Head of caudate nucleus (tissue), 42 donors: ENCODE measurements around the gene SNORC.

Experiments used
- DNase-seq, 42 donors: peaks; one replicate each; pipeline versions ENCODE4 v3.0.0 to v3.0.0-alpha.2; 2020 to 2021; ENCODE audit warnings: mixed read lengths in 7 of 42
- intact Hi-C: fragments of 100-400 bp; cut with DNase I; formaldehyde crosslinking; loops from one replicate; pipeline ENCODE4 v1.15.0; 2022

SNORC gene

GRCh38 chr2:232889876-232890401 is 19.9 kb downstream of the SNORC start:
- intact Hi-C loops: no loop called here
- peak in 10 of 42 donors; percentile 2 to 33 (median 8) for DNase-seq

- intact Hi-C loops: no loop called here
- DNase-seq: peak in 5 of 42 donors; percentile 1 to 40 (median 3)
Observed at GRCh38 chr2:232890536-232890895, 20.5 kb downstream of the SNORC start.

GRCh38 chr2:232890896-232891601 is 21.0 kb downstream of the SNORC start:
- DNase-seq: peak in 22 of 42 donors; percentile 0 to 46 (median 22)

GRCh38 chr2:232891621-232892071 is 21.6 kb downstream of the SNORC start:
- intact Hi-C loops: no loop called here
- peak in 19 of 42 donors; percentile 4 to 61 (median 35) for DNase-seq

More at GRCh38 chr2:232890896-232891601, 21.0 kb downstream of the SNORC start:
- intact Hi-C loops: no loop called here

GRCh38 chr2:232892221-232892620 is 22.2 kb downstream of the SNORC start:
- intact Hi-C loops: no loop called here
- DNase-seq: peak in 15 of 42 donors; percentile 1 to 46 (median 11)

GRCh38 chr2:232892843-232893242 is 22.8 kb downstream of the SNORC start:
- intact Hi-C loops: no loop called here
- DNase-seq: peak in 18 of 42 donors; percentile 0 to 41 (median 8)

- DNase-seq: peak in 16 of 42 donors; percentile 3 to 42 (median 27)
- intact Hi-C loops: no loop called here
Observed at GRCh38 chr2:232893834-232894233, 23.8 kb downstream of the SNORC start.

- intact Hi-C loops: no loop called here
- peak in 16 of 42 donors; percentile 2 to 43 (median 12) for DNase-seq
Observed at GRCh38 chr2:232894251-232894650, 24.2 kb downstream of the SNORC start.

GRCh38 chr2:232894746-232895145 is 24.7 kb downstream of the SNORC start:
- intact Hi-C loops: no loop called here
- DNase-seq: peak in 15 of 42 donors; percentile 1 to 41 (median 8)

- DNase-seq: peak in 6 of 42 donors; percentile 1 to 25 (median 6)
- intact Hi-C loops: no loop called here
Observed at GRCh38 chr2:232896111-232896510, 26.0 kb downstream of the SNORC start.

- intact Hi-C loops: no loop called here
- peak in 11 of 42 donors; percentile 3 to 62 (median 20) for DNase-seq
Observed at GRCh38 chr2:232896720-232897597, 26.9 kb downstream of the SNORC start.

GRCh38 chr2:232897598-232898408 is 27.7 kb downstream of the SNORC start:
- intact Hi-C loops: no loop called here
- peak in 14 of 42 donors; percentile 1 to 38 (median 14) for DNase-seq

- intact Hi-C loops: no loop called here
- peak in 17 of 42 donors; percentile 5 to 44 (median 16) for DNase-seq
Observed at GRCh38 chr2:232898592-232899543, 28.8 kb downstream of the SNORC start.

- intact Hi-C loops: no loop called here
- peak in 14 of 42 donors; percentile 6 to 45 (median 16) for DNase-seq
Observed at GRCh38 chr2:232900811-232901735, 31.0 kb downstream of the SNORC start.

- DNase-seq: peak in 33 of 42 donors; percentile 39 to 91 (median 68)
- intact Hi-C loops: no loop called here
Observed at GRCh38 chr2:232901736-232902578, 31.9 kb downstream of the SNORC start.

- DNase-seq: peak in 10 of 42 donors; percentile 0 to 34 (median 8)
- intact Hi-C loops: no loop called here
Observed at GRCh38 chr2:232903989-232904388, 33.9 kb downstream of the SNORC start.
